Activated T-cell treated with anti-CD3 and anti-CD28 coated beads for 1 hour (primary cell): ENCODE data around the gene CAT.

Experiments used
- DNase-seq: peaks from one replicate; pipeline ENCODE4 v3.0.0-alpha.2; 2020; ENCODE audit warnings: low read depth

The CAT gene

GRCh38 chr11:34461215-34461614 lies 22.5 kb downstream of the CAT start:
- DNase-seq: no peak

GRCh38 chr11:34464591-34465051 lies 25.9 kb downstream of the CAT start:
- no peak for DNase-seq

- no peak for DNase-seq
These were observed 28.2 kb downstream of the CAT start for GRCh38 chr11:34466802-34467488.

- peak; percentile 12 for DNase-seq
These were observed 29.6 kb downstream of the CAT start for GRCh38 chr11:34468209-34468841.

GRCh38 chr11:34473603-34474169 lies 35.0 kb downstream of the CAT start:
- no peak for DNase-seq

- DNase-seq: no peak
These were observed 36.9 kb downstream of the CAT start for GRCh38 chr11:34475656-34476055.

- no peak for DNase-seq
These were observed 38.1 kb downstream of the CAT start for GRCh38 chr11:34476849-34477248.

GRCh38 chr11:34478845-34479663 lies 40.3 kb downstream of the CAT start:
- DNase-seq: no peak

GRCh38 chr11:34480314-34480713 lies 41.6 kb downstream of the CAT start:
- no peak for DNase-seq

- DNase-seq: no peak
These were observed 42.6 kb downstream of the CAT start for GRCh38 chr11:34481307-34481706.

GRCh38 chr11:34483106-34483874 lies 44.6 kb downstream of the CAT start:
- DNase-seq: no peak

GRCh38 chr11:34487430-34487829 lies 48.7 kb downstream of the CAT start:
- no peak for DNase-seq

GRCh38 chr11:34488855-34489557 lies 50.3 kb downstream of the CAT start:
- no peak for DNase-seq

GRCh38 chr11:34490304-34490703 lies 51.6 kb downstream of the CAT start:
- DNase-seq: no peak

- peak; percentile 19 for DNase-seq
These were observed 54.2 kb downstream of the CAT start for GRCh38 chr11:34492806-34493414.

- DNase-seq: no peak
These were observed 54.7 kb downstream of the CAT start for GRCh38 chr11:34493468-34493867.

GRCh38 chr11:34493926-34494595 lies 55.3 kb downstream of the CAT start:
- DNase-seq: no peak

GRCh38 chr11:34495239-34495723 lies 56.5 kb downstream of the CAT start:
- no peak for DNase-seq

GRCh38 chr11:34495724-34496377 lies 57.1 kb downstream of the CAT start:
- DNase-seq: no peak
